ENCODE measurements around the gene AMOTL1. TPM values are rescaled to one million over a fixed set of nuclear protein-coding genes. Genes with fewer than 3 reads are reported as not detected.

Gene AMOTL1
- total and polyA plus RNA-seq, 12 donors: 3.1 to 115 (median 68.3) TPM

DNA sequence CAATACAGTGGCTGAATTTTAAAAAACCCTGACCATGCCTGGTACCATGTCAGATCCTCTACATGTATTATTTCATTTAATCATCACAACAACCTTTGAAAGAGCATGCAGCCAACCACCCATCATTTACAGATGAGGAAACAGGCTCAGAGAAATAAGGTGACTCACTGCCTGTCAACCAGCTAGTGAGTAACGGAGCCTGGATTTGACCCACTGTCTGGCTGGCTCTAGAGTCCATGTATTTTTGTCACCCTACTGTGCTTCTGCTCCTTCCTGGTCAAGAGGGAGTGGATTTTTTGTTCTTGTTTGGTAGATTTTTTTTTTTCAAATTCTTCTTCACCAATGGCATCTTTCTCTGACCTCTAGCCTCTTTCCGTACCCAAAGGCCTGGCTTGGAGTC, 127.8 kb downstream of the AMOTL1 start:
- Histone ChIP-seq H3K9me3 (peaks cover 0 to 38% (median 21%) of the 10 kb centered on the region in 11 donors), H3K27ac (no peak overlapping the region)
- peak in 3 of 8 donors; percentile 29 to 86 (median 48) for ATAC-seq

GRCh38 chr11:94897330-94897768, 129.2 kb downstream of the AMOTL1 start:
- TF ChIP-seq, protein P1, sequence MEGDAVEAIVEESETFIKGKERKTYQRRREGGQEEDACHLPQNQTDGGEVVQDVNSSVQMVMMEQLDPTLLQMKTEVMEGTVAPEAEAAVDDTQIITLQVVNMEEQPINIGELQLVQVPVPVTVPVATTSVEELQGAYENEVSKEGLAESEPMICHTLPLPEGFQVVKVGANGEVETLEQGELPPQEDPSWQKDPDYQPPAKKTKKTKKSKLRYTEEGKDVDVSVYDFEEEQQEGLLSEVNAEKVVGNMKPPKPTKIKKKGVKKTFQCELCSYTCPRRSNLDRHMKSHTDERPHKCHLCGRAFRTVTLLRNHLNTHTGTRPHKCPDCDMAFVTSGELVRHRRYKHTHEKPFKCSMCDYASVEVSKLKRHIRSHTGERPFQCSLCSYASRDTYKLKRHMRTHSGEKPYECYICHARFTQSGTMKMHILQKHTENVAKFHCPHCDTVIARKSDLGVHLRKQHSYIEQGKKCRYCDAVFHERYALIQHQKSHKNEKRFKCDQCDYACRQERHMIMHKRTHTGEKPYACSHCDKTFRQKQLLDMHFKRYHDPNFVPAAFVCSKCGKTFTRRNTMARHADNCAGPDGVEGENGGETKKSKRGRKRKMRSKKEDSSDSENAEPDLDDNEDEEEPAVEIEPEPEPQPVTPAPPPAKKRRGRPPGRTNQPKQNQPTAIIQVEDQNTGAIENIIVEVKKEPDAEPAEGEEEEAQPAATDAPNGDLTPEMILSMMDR (IDR thresholded peaks at IDR 0.05): peak; percentile 77 to 96 (median 89)
- Histone ChIP-seq H3K36me3 (peaks cover 0 to 15% (median 0%) of the 10 kb centered on the region in 9 donors), H3K4me3 (no peak overlapping the region), H3K27ac (peak overlapping the region in 1 of 10 donors; percentile 4), H3K27me3 (no peaks in the 10 kb centered on the region), H3K9me3 (peaks cover 0 to 33% (median 15%) of the 10 kb centered on the region in 11 donors), H3K4me1 (peaks cover 0 to 9% (median 0%) of the 10 kb centered on the region in 9 donors)
- ATAC-seq: peak in 3 of 8 donors; percentile 42 to 62 (median 55)
- intact Hi-C loops (cut with DNase I): loop anchor here (1.0 to 10.0 kb wide), 5 partner anchors 45 to 373 kb away; no protein-coding TSS in a partner anchor
- WGBS, 2 donors: 0% methylated on average over 1 of the region's 1 CpG
- peak in 1 of 2 donors; percentile 59 for DNase-seq

More for the DNA sequence above, 127.8 kb downstream of the AMOTL1 start:
- WGBS, 2 donors: 88 to 93% methylated on average over 2 of the region's 2 CpGs
- Histone ChIP-seq H3K27me3 (no peaks in the 10 kb centered on the region), H3K36me3 (peaks cover 0 to 19% (median 0%) of the 10 kb centered on the region in 9 donors), H3K4me1 (peaks cover 0 to 9% (median 0%) of the 10 kb centered on the region in 9 donors), H3K4me3 (no peak overlapping the region)
- intact Hi-C loops (cut with DNase I): loop anchor here in 8 of 10 donors (2.0 to 10.0 kb wide), 4 partner anchors 44 to 371 kb away; no protein-coding TSS in a partner anchor
- no peak for DNase-seq
- TF ChIP-seq, protein P1 (IDR thresholded peaks at IDR 0.05): no peak

DNA sequence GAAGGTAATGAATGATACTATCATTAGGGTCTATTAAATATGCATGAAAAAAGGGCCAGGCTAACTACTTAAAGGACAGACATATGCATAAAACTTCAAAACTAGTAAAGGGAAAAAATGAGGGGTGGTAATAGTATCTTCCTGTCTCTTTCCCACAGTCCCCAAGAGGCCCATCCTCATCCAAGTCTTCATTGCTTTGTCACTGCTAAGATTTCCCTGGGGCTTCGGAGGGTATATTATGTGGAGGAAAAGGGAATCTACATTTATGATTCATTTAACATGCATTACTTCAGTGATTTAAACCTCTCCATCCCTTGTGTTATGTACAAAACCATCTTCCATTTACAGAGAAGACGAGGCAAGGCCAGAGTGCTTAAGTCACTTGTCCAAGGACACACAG, 139.1 kb downstream of the AMOTL1 start:
- Histone ChIP-seq H3K4me1 (no peaks in the 10 kb centered on the region), H3K36me3 (no peaks in the 10 kb centered on the region), H3K4me3 (no peak overlapping the region), H3K9me3 (peaks cover 0 to 28% (median 0%) of the 10 kb centered on the region in 11 donors), H3K27me3 (no peaks in the 10 kb centered on the region), H3K27ac (no peak overlapping the region)
- 46 to 48% methylated on average over 2 of the region's 2 CpGs for WGBS, 2 donors
- DNase-seq (no peak), ATAC-seq (no peak)
- intact Hi-C loops (cut with DNase I): no loop called here
- TF ChIP-seq, protein P1 (IDR thresholded peaks at IDR 0.05): no peak

- Histone ChIP-seq H3K27ac (no peak overlapping the region), H3K36me3 (no peaks in the 10 kb centered on the region), H3K4me1 (no peaks in the 10 kb centered on the region), H3K4me3 (no peak overlapping the region), H3K27me3 (no peaks in the 10 kb centered on the region), H3K9me3 (peaks cover 0 to 19% (median 0%) of the 10 kb centered on the region in 11 donors)
- intact Hi-C loops (cut with DNase I): no loop called here
- ATAC-seq (no peak), DNase-seq (no peak)
- TF ChIP-seq, protein P1 (IDR thresholded peaks at IDR 0.05): no peak
- 76 to 82% methylated on average over 4 of the region's 4 CpGs for WGBS, 2 donors
These were observed 141.2 kb downstream of the AMOTL1 start for GRCh38 chr11:94909371-94909820.
